ENCODE results near the gene GRIPAP1. TPM values are rescaled to one million over a fixed set of nuclear protein-coding genes. Genes with fewer than 3 reads are reported as not detected.

GRIPAP1 gene
- total RNA-seq, 1 experiment from 2014 or later, result 51.0 TPM

- ChIA-PET POLR2A (interaction anchor here (1.8 kb wide), 1 partner anchor 84 kb away, joined by 7 read pairs; no protein-coding TSS in a partner anchor), CTCF (interaction anchor here (0.6 to 0.7 kb wide), 2 partner anchors 39 to 273 kb away, joined by 3 to 7 read pairs; no protein-coding TSS in a partner anchor)
- Histone ChIP-seq H3K27ac (ENCODE audit: low read length) (peak overlapping the region; percentile 91), H3K27me3 (ENCODE audit: control insufficient read depth, insufficient read depth, low read length) (no peaks in the 10 kb centered on the region), H3K9me3 (ENCODE audit: control insufficient read depth, insufficient read depth, low read depth, low read length) (no peaks in the 10 kb centered on the region), H3K4me3 (ENCODE audit: low read depth in 2 of 2, low read length in 2 of 2) (peak overlapping the region; percentile 73 to 93), H3K36me3 (ENCODE audit: control insufficient read depth, insufficient read depth, low read length) (no peaks in the 10 kb centered on the region; the same call in 1 of the 2 replicates), H3K4me1 (ENCODE audit: control insufficient read depth, insufficient read depth, low read length) (peaks cover 18% of the 10 kb centered on the region)
- intact Hi-C loops (cut with micrococcal nuclease; ENCODE audit: unreplicated experiment), result loop anchor here (10.0 kb wide), 1 partner anchor 67 kb away; the partner anchor contains the start of gene KCND1
- ATAC-seq (no peak), DNase-seq (ENCODE audit: low read depth, low spot score) (no peak)
- in situ Hi-C loops (cut with HindIII; ENCODE audit: low pct_unique_long_range_greater_than_20kb, low sequenced_read_pairs), result no loop called here
- TF ChIP-seq REST (IDR thresholded peaks at IDR 0.05; ENCODE audit: insufficient read depth in 1 of 2, low read depth in 2 of 2, low read length in 1 of 2) (no peak), SIN3A (IDR thresholded peaks at IDR 0.05; ENCODE audit: borderline replicate concordance, insufficient read depth, low read depth, low read length) (no peak), POLR2AphosphoS5 (IDR thresholded peaks at IDR 0.05; ENCODE audit: low read depth, low read length) (no peak), TCF7L2 (IDR thresholded peaks at IDR 0.05; ENCODE audit: low read depth, low read length) (no peak), CTCF (IDR thresholded peaks at IDR 0.05) (no peak)
- TSS peak; percentile 90 for BruUV-seq (replicated peaks)
These were observed 39.9 kb upstream of the GRIPAP1 start for GRCh38 chrX:49041744-49042580.

- in situ Hi-C loops (cut with HindIII; ENCODE audit: low pct_unique_long_range_greater_than_20kb, low sequenced_read_pairs), result no loop called here
- TF ChIP-seq SIN3A (IDR thresholded peaks at IDR 0.05; ENCODE audit: borderline replicate concordance, insufficient read depth, low read depth, low read length) (no peak), CTCF (IDR thresholded peaks at IDR 0.05) (no peak), REST (IDR thresholded peaks at IDR 0.05; ENCODE audit: insufficient read depth in 1 of 2, low read depth in 2 of 2, low read length in 1 of 2) (no peak), TCF7L2 (IDR thresholded peaks at IDR 0.05; ENCODE audit: low read depth, low read length) (no peak), POLR2AphosphoS5 (IDR thresholded peaks at IDR 0.05; ENCODE audit: low read depth, low read length) (no peak)
- Histone ChIP-seq H3K27ac (ENCODE audit: low read length) (peak overlapping the region; percentile 57), H3K4me3 (ENCODE audit: low read depth in 2 of 2, low read length in 2 of 2) (peak overlapping the region; percentile 38 to 73), H3K4me1 (ENCODE audit: control insufficient read depth, insufficient read depth, low read length) (peaks cover 18% of the 10 kb centered on the region), H3K27me3 (ENCODE audit: control insufficient read depth, insufficient read depth, low read length) (no peaks in the 10 kb centered on the region), H3K9me3 (ENCODE audit: control insufficient read depth, insufficient read depth, low read depth, low read length) (no peaks in the 10 kb centered on the region), H3K36me3 (ENCODE audit: control insufficient read depth, insufficient read depth, low read length) (no peaks in the 10 kb centered on the region; the same call in 1 of the 2 replicates)
- intact Hi-C loops (cut with micrococcal nuclease; ENCODE audit: unreplicated experiment), result loop anchor here (10.0 kb wide), 1 partner anchor 66 kb away; the partner anchor contains the start of gene KCND1
- CTCF ChIA-PET, result no interaction called here
- ATAC-seq (no peak), DNase-seq (ENCODE audit: low read depth, low spot score) (no peak)
- no TSS peak for BruUV-seq (replicated peaks)
- POLR2A ChIA-PET, result interaction anchor here (0.7 kb wide), 1 partner anchor 411 kb away, joined by 10 read pairs; no protein-coding TSS in a partner anchor
These were observed 38.4 kb upstream of the GRIPAP1 start for GRCh38 chrX:49040376-49040955.
